NCI-H2107 treated with DMSO at 0.1 percent for 48 hours (cell line): ENCODE measurements around the gene MANSC4.

ENCODE experiments used
- DNase-seq: peaks from one replicate; lab custom pipeline; 2025; ENCODE audit not compliant: unreplicated experiment; lab: John Stamatoyannopoulos, UW

The MANSC4 gene

GRCh38 chr12:27801630-27802029 lies 21.6 kb upstream of the MANSC4 start:
- no peak for DNase-seq

GRCh38 chr12:27800819-27801218 lies 20.8 kb upstream of the MANSC4 start:
- no peak for DNase-seq

GRCh38 chr12:27797301-27798025 lies 17.4 kb upstream of the MANSC4 start:
- no peak for DNase-seq

GRCh38 chr12:27796128-27796527 lies 16.1 kb upstream of the MANSC4 start:
- DNase-seq = no peak

GRCh38 chr12:27794818-27795584 lies 15.0 kb upstream of the MANSC4 start:
- no peak for DNase-seq

GRCh38 chr12:27790179-27790578 lies 10.1 kb upstream of the MANSC4 start:
- no peak for DNase-seq

- DNase-seq = no peak
Observed at GRCh38 chr12:27787559-27787958, 7.5 kb upstream of the MANSC4 start.

GRCh38 chr12:27785882-27786570 lies 6.0 kb upstream of the MANSC4 start:
- no peak for DNase-seq

GRCh38 chr12:27782481-27782880 lies 2.4 kb upstream of the MANSC4 start:
- no peak for DNase-seq

- no peak for DNase-seq
Observed at GRCh38 chr12:27781680-27782079, 1.6 kb upstream of the MANSC4 start.

- peak; percentile 16 for DNase-seq
Observed at GRCh38 chr12:27780612-27781408, 774 bp upstream of the MANSC4 start.

GRCh38 chr12:27779416-27779919 lies 568 bp downstream of the MANSC4 start:
- DNase-seq = no peak

- no peak for DNase-seq
Observed at GRCh38 chr12:27778206-27778605, 1.8 kb downstream of the MANSC4 start.

- DNase-seq = no peak
Observed at GRCh38 chr12:27777141-27777540, 2.9 kb downstream of the MANSC4 start.

- no peak for DNase-seq
Observed at GRCh38 chr12:27772328-27773049, 7.5 kb downstream of the MANSC4 start.

GRCh38 chr12:27771481-27772327 lies 8.3 kb downstream of the MANSC4 start:
- DNase-seq = no peak

- no peak for DNase-seq
Observed at GRCh38 chr12:27769142-27769673, 10.8 kb downstream of the MANSC4 start.

- DNase-seq = no peak
Observed at GRCh38 chr12:27766587-27766986, 13.4 kb downstream of the MANSC4 start.

- DNase-seq = no peak
Observed at GRCh38 chr12:27762757-27763156, 17.3 kb downstream of the MANSC4 start.
